ENCODE results near the gene SCAPER. TPM values are rescaled to one million over a fixed set of nuclear protein-coding genes. Genes with fewer than 3 reads are reported as not detected.

The SCAPER gene
- total RNA-seq, 2 donors from 2014 or later, result 27.9 to 32.1 TPM

DNA sequence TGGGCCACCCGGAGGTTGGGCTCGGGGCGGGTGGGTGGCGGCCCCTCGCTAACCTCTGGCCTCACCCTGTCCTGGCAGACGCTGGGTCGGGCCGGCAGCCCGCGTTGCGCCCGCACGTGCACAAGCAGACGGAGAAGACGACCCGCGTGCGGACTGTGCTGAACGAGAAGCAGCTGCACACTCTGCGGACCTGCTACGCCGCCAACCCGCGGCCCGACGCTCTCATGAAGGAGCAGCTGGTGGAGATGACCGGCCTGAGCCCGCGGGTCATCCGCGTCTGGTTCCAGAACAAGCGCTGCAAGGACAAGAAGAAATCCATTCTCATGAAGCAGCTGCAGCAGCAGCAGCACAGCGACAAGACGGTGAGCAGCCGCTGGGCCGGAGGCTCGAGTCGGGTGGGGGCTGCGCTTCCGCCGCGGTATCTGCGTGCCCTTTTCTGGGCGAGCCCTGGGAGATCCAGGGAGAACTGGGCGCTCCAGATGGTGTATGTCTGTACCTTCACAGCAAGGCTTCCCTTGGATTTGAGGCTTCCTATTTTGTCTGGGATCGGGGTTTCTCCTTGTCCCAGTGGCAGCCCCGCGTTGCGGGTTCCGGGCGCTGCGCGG lies 564.8 kb downstream of the SCAPER start:
- intact Hi-C loops (cut with DNase I), result no loop called here
- DNase-seq (ENCODE audit: low spot score), result no peak

DNA sequence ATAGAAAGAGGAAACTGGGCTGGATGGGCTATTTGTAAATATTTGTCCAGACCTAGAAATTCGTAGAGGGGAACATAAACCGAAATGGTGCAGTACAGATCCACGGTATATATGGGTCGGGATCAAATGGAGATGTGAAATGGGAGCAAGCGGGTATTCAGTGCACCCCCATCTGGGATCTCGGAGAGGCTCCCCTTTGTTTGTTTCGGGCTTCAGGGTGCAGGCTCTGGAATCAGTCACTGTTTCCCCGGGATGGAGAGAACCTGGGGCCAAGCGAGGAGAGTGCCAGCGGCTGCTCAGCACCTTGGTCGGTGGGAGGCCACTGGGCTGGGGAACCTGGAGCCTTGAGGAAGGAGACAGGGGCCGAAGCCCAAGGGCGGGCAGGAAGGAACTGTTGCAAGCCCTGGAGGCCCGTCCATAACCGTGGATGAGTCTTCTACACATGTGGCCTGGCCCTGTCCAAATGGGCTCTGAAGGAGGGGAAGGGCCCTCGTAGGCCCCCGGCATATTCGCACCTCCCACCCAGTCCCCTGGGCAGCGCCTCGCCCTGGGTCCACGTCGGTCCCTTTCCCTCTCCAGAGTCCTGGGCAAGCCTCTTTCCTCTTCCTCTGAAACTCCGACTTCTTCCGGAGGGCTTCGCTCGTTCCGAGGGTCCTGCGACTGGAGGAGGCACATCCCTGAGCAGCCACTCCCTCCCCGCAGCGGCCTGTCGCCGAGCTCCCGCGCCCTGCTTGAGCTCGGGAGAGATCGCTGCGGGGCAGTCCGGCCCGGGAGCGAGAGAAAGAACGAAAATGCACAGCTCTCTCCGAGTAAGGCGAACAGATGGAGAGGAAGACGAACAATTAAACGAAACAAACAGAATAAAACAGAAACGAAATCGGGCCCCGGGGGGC lies 565.6 kb downstream of the SCAPER start:
- no peak for DNase-seq (ENCODE audit: low spot score)
- intact Hi-C loops (cut with DNase I), result no loop called here

DNA sequence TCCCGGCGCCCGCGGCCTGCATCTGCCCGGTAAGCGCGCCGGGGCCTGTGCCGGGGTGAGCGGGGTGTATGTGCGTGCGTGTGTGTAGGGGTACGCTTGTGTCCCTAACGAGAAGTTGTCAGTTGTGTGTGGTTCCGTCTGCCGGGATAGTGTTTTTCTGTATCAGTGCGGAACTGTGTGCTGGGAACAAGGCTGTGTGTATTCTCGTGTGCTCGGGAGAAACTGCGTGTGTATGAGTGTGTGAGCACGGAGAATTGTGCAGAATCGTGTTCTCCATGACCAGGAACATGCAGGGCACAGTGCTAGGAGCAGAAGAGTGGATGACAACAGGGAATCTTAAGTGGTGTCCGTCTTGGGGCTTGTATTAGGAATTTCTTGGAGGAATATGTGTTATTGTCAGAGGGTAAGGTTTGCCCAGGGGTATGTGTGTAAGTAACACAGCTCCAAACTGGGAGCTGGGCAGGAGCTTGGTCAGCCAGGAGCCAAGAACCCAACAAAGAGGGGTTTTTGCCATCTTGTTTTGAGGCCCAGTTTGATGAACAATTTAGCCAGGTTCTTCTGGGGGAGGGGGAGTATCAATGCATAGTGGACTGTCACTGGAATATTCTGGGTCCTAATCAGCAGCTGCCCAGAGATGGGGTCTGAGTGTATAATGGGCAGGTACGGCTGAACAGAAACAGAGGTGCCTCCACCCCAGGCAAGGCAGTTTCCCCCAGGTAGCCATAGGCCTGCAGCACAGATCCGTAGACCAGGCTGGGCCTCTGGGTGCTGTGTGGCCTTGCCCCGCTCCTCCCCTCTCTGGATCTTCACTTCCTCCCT lies 566.4 kb downstream of the SCAPER start:
- DNase-seq (ENCODE audit: low spot score), result no peak
- intact Hi-C loops (cut with DNase I), result no loop called here

DNA sequence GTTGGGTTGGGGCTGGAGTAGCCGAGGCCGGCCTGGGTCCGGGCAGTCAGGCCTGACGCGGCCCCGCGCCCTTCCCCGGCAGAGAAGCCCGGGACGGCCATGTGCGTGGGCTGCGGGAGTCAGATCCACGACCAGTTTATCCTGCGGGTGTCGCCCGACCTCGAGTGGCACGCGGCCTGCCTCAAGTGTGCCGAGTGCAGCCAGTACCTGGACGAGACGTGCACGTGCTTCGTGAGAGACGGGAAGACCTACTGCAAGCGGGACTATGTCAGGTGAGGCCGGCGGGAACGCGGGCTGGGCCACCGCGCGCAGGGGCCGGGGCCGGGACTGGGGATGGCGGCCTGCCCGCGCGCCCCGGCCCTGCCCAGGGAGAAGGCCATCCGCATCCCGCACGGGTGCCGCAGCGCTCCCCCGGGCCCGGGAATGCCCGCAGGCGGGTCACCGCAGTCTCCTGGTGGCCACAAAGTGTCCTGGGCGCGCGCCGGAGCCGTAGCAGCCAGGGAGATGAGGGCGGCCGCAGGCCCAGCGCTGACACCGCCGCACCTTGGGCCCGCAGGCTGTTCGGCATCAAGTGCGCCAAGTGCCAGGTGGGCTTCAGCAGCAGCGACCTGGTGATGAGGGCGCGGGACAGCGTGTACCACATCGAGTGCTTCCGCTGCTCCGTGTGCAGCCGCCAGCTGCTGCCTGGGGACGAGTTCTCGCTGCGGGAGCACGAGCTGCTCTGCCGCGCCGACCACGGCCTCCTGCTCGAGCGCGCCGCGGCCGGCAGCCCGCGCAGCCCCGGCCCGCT lies 567.2 kb downstream of the SCAPER start:
- intact Hi-C loops (cut with DNase I), result no loop called here
- DNase-seq (ENCODE audit: low spot score), result no peak

DNA sequence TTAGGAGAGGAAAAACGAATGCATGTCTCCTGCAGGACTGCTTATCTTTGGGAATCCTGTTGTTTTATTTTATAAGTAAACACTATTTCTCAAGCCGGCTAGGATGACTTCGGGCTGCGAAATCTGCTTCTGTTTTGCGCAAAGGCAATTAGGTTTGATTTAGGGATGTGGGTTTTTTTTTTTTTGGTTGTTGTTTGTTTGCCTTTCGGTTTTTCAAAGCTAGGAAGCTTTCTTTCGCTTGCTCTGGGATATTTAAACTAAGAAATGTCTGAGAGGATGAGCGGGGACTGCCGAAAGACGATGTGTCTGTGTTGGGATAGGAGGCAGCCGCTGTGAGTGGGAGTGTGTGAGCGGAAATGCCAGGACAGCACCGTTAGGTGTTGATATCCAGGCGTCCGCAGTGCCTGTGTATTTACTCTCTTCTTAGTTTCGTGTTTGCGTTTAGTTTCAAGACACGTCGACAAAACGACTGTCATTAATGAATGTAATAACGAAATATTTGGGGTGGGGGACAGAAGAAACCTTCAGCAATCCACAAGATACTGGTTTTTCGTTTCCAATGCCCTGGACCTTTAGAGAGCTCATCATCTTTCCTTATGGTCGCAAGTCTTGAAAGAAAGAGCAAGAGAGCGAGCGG lies 568.0 kb downstream of the SCAPER start:
- DNase-seq (ENCODE audit: low spot score), result no peak
- intact Hi-C loops (cut with DNase I), result no loop called here

DNA sequence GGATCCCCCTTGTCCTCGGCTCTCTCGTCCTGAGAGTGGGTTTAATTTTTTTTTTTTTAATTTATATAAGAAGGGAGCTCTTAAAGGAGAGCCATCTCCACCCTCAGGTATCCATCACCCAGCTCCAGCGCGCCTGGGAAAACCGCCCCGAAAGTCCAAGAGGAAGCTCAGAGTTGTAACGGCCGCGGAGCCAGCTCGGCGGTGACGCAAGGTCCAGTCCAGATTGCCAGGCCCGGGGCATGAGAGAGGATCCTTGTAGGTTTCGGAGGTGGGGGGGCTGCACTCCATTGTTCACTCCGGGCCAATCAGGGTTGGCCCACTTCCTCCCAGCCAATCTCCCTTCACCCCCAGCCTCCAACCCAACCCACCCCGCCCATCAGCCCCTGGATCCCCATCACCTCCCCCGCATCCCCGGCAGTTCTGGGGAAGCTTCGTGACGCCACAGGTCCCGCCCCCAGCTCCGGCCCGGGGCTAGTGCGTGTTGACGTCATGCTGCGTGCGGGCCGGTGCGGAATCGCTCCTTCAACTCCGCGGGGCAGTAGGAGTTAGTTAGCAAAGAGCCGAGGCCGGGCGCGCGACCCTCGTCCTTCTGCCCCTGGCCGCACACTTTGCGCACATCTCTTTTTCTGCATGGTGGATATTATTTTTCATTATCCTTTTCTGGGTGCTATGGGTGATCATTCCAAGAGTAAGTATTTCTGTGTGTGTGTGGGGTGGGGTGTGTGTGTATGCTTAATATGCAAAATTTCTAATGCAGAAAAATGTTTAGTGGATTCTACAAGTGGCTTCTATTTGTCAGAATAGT lies 568.7 kb downstream of the SCAPER start, which contains the start of gene ISL2:
TSS of gene ISL2 (plus strand) at position 520 of the 805 bp plus-strand sequence. CDS start at position 631, 111 bp downstream.
- peak; percentile 88 for DNase-seq (ENCODE audit: low spot score)
- intact Hi-C loops (cut with DNase I), result no loop called here

DNA sequence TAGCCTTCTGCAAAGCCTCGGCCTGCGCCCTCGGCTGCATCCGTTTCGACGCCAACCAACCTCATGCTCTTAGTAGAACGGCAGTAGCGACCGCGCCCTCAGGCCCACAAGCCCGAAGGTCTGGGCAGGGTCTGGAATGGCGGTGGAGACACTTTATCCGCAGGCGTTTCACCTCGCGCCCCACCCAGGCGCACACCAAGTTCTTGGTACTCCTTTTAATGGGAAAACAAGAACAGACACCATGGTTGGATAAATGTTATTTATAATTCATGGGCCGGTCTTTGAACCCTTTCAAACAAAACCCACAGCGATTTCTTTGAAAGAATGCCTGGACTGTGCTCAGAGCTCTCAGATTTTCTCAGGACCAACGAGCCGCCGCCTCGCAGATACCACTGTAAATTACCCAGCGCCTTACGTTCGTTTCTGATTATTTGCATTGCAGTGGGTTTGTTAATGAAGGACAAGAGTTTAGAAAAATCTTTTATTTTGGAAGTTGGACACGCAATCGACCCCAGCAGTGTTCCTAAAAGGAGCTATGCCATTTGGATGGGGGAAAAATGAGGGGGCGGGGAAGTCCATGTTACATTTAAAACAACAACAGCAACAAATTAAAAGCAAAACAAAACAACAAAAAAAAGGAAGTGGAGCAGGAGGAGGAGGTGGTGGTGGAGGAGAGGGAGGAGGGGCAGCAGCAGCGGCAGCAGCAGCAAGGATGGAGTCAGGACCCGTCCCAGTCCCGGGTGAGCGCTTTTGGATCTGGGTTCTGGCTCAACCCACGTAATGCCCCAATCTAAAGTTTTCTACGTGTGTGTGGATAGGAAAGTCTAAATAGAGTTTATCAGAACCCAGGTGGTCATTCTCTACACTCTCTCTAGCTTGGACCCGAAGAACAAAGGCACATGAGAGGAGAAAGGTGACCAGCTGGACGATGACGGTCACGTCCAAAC lies 569.6 kb downstream of the SCAPER start:
- no peak for DNase-seq (ENCODE audit: low spot score)
- intact Hi-C loops (cut with DNase I), result no loop called here

DNA sequence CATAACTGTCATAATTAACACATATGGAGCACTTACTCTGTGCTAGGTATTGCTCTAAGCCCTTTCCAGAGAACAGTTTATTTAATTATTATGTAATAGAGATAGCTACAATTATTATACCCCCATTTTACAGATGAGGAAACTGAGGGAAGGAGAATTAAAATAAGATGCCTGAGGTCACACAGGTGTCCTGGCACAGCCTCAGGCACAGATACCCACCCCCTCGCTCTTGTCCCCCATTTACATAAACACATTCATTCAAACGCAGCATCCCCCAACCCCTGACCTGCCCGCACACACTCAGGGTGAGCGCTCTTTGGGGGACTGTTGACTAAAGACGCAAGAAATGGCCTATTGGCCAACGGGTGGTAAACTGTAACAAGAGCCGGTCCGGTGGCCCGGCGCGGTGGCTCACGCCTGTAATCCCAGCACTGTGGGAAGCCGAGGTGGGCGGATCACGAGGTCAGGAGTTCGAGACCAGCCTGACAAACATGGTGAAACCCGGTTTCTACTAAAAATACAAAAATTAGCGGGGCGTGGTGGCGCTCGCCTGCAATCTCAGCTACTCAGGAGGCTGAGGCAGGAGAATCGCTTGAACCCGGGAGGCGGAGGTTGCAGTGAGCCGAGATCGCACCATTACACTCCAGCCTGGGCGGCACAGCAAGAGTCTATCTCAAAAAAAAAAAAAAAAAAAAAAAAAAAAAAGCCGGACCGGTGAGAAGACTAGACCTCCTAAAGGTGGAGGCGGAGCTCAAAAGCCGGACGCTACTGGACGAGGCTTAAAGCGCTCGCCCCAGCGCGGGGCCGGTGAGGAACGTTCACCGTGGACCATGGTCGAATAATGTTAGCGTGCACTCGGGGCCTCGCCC lies 570.5 kb downstream of the SCAPER start:
- DNase-seq (ENCODE audit: low spot score), result no peak
- intact Hi-C loops (cut with DNase I), result loop anchor here in 1 of 2 donors (5.0 kb wide), 1 partner anchor 142 kb away; no protein-coding TSS in a partner anchor

DNA sequence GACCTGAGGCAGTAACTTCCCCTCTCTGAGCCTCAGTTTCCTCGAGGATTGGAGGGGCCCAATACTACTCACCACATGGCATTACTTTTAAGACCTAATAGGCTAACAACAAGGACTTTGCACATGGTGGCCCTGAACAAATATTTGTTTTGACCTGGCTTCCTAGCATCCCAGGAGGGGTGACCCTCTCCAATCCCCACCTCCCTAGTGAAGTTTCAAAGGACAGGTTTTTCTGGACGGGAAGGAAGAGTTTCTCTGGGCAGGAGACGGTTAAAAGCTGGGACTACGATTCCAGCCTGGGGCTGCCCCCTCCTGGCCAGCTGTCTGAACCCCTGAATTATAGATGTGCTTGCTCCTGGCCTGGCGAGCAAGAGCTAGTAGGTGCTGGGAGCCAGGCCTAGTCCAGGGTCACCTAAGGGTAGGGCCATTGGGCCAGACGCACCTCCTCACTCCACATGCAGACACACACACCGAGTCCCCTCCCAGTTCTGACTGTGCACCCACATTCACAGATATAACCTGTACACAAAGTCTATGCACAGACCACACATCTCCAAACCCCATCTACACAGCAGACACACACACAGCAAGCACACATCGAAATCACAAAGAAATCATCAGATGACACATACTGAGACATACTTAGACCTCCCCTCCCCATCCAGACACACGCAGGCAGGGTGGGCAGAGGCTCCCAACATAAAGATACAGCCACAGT lies 571.3 kb downstream of the SCAPER start:
- intact Hi-C loops (cut with DNase I), result loop anchor here in 1 of 2 donors (5.0 kb wide), 1 partner anchor 142 kb away; no protein-coding TSS in a partner anchor
- no peak for DNase-seq (ENCODE audit: low spot score)

DNA sequence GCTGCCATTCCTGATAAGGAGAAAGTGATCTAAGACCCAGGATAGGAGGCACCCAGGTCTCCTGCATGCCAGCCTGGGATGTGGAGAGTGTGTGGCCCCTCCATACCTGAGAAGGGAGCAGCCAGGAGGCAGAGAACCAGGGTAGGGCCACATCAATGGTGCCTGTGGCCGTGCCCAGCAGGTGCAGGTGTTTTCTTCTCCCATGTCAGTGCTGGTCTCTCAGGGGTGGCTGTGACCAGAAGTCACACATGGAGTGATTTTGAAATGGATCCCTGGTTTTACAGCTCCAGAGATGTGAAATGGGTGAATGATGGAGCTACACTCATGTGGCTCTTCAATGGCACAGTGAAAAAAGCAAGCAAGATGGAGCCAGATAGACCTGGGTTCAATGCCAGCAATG lies 571.8 kb downstream of the SCAPER start:
- intact Hi-C loops (cut with DNase I), result loop anchor here in 1 of 2 donors (5.0 kb wide), 1 partner anchor 141 kb away; no protein-coding TSS in a partner anchor
- no peak for DNase-seq (ENCODE audit: low spot score)

DNA sequence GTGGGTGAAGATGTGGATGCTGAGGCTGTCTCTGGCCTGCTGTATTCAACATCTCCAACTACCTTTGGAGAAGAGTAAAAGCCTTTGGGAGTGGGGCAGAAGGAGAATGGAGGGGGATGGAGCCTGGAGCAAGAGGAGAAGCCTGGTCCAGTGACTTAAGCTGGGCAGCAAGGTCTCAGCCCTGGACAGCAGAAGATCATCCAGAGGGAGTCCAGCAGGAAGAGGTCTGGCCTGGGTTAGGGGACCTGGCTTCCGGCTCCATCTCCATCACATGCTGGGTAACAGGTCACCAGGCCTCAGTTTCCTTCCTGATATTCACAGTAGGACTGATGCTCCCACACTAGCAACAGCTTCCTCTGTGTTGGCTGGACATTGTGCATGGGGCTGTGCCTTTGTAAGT lies 572.3 kb downstream of the SCAPER start:
- intact Hi-C loops (cut with DNase I), result loop anchor here in 1 of 2 donors (5.0 kb wide), 1 partner anchor 140 kb away; no protein-coding TSS in a partner anchor

DNA sequence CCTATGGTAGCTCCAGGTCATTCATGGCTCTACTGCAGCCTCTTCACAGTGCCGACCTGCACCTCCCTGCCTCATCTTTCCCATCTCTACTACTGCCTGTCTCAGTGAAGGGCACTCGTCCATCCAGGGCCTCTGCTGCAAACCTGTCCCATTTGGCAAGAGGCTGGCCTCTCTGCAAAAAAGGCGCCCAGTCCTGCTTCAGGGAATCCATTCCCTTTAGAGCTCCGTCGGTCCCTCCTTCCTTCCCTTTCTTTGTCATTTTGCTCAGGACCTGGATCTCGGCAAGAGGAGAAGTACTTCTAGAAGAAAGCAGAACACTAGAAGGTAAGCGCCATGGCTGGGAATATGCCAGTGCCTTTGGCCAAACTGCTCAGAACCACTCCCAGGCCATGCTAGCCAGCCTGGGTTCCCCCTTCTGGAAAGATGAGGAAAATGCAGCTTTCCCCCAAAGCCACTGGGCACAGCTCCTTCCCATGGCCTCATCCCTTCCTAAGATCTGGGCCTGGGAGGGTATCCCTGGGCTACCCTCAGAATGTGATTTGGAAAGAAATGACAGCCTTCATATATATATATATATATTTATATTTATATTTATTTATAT lies 575.0 kb downstream of the SCAPER start:
- no peak for DNase-seq (ENCODE audit: low spot score)
- intact Hi-C loops (cut with DNase I), result loop anchor here in 1 of 2 donors (5.0 kb wide), 1 partner anchor 138 kb away; no protein-coding TSS in a partner anchor

More for the DNA sequence above, 572.3 kb downstream of the SCAPER start:
- no peak for DNase-seq (ENCODE audit: low spot score)

DNA sequence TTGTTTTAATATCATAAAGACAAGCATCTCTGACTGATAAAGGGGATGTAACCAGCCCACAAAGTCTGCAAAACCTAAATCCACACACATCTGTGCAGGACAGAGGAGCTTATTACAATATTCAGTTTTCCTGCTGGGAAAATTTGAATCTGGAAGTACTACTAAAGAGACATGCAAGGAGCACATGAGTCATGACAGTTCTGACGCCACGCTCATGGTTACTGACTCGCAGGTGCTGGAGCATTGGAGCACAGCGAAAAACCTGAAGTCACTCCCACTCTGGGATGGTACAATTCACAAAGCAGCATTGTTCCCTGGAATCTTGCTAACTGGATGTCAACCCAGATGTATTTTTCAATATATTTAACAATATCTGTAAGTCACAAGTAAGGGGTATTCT lies 576.2 kb downstream of the SCAPER start:
- intact Hi-C loops (cut with DNase I), result no loop called here
- DNase-seq (ENCODE audit: low spot score), result no peak

DNA sequence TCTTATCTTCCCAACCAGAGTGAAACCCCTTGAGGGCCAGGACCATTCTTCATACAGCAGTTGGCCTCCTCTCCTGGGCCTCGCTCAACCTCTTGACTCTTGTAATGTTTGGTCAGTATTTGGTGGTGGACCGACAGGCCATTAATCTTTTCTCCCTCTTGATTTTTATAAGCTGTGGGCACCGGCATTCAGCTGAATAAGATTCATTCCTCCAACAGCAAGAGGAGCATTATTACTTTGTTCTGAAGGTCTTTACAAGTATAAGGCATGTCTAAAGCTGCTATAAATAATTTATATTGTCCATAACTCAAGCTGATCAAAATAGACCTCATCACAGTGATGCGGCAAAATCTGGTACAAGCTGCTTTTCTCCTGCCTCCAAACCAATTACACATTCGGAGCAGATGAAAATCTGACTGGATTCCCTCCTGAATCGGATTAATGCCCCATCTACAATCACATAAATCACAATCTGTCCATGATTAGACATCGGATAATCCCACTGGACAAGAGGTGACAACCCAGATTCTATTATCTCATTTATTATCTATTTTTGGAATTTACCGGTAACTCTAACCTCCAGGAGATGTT lies 576.9 kb downstream of the SCAPER start:
- DNase-seq (ENCODE audit: low spot score), result no peak
- intact Hi-C loops (cut with DNase I), result no loop called here

Data from posterior vena cava (tissue), 2 donors.